Measurements from ENCODE around the gene WTIP.
"Not testable (repeated sequence)": the region's sequence is repeated elsewhere in the genome, so short reads cannot be mapped to it uniquely, and the experiment has no call there.

The WTIP gene

DNA sequence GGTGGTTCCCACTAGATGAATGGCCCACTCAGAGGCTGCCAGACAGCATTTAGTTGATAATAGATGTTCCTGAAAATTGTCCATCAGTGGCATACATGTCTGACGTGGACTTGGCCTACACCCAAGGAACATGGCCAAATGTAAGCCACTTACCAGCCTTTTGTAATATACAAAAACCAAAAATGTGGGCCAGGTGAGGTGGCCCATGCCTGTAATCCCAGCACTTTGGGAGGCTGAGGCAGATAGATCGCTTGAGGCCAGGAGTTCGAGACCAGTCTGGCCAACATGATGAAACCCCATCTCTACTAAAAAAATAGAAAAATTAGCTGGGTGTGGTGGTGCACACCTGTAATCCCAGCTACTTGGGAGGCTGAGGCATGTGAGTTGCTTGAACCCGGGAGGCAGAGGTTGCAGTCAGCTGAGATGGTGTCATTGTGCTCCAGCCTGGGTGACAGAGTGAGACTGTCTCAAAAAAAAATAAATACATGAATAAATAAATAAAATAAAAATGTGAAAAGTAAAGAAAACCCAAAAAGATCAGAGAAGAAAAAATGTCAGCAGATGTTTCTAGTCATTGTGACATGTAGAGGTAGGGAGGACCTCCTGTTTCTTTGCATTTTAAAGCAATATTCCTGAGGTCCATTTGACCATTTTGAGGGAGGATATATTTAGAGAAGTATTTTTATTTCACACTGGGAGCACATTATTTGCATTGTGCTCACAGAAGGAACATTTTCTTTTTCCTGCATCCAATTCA, 7.1 kb upstream of the WTIP start:
- H3K4me3 ChIP-seq (ENCODE audit: low read length): no peak overlapping the region
- DNase-seq (ENCODE audit: low read depth): no peak
- TF ChIP-seq, protein P1, sequence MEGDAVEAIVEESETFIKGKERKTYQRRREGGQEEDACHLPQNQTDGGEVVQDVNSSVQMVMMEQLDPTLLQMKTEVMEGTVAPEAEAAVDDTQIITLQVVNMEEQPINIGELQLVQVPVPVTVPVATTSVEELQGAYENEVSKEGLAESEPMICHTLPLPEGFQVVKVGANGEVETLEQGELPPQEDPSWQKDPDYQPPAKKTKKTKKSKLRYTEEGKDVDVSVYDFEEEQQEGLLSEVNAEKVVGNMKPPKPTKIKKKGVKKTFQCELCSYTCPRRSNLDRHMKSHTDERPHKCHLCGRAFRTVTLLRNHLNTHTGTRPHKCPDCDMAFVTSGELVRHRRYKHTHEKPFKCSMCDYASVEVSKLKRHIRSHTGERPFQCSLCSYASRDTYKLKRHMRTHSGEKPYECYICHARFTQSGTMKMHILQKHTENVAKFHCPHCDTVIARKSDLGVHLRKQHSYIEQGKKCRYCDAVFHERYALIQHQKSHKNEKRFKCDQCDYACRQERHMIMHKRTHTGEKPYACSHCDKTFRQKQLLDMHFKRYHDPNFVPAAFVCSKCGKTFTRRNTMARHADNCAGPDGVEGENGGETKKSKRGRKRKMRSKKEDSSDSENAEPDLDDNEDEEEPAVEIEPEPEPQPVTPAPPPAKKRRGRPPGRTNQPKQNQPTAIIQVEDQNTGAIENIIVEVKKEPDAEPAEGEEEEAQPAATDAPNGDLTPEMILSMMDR (conservative IDR thresholded peaks at IDR 0.05; ENCODE audit: low read depth, low read length): no peak

DNA sequence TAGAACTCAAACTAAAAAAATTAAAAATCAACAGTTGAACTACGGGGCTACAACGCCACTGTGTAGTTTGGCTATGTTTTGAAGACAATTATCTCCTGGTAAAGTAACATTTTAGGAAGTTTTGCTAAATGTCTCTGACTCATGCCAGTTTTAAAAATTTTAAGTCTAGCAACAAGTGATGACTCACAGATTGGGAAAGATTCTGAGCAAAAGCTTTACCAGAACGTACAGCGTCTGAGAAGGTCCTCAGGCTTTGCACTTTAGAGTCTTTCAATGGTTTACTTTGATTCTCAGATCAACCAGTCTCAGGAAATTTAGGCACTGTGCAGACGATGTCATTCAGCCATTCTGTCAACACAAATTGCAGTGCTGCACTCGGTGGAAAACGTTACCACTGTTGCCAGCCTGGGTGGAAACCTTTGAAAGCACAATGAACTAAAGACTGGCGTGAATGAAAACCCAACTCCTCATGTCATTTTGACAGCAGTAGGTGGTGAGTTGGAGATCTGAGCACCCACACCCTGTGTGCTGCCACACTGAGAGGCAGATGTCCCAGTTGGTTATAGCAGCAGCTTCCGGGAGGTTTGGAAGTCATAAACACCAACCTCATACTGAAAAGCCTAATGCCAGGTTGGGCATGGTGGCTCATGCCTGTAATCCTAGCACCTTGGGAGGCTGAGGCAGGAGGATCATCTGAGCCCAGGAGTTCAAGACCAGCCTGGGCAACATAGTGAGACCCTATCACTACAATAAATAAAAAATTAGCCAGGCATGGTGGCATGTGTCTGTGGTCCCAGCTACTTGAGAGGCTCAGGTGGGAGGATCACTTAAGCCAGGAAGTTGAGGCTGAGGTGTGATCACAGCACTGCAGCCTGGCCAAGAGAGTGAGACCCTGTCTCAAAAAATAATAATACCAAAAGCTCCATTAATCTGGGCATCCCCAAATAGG, 6.3 kb upstream of the WTIP start:
- no peak overlapping the region for H3K4me3 ChIP-seq (ENCODE audit: low read length)
- TF ChIP-seq, protein P1 (conservative IDR thresholded peaks at IDR 0.05; ENCODE audit: low read depth, low read length): no peak
- peak; percentile 43 for DNase-seq (ENCODE audit: low read depth)

DNA sequence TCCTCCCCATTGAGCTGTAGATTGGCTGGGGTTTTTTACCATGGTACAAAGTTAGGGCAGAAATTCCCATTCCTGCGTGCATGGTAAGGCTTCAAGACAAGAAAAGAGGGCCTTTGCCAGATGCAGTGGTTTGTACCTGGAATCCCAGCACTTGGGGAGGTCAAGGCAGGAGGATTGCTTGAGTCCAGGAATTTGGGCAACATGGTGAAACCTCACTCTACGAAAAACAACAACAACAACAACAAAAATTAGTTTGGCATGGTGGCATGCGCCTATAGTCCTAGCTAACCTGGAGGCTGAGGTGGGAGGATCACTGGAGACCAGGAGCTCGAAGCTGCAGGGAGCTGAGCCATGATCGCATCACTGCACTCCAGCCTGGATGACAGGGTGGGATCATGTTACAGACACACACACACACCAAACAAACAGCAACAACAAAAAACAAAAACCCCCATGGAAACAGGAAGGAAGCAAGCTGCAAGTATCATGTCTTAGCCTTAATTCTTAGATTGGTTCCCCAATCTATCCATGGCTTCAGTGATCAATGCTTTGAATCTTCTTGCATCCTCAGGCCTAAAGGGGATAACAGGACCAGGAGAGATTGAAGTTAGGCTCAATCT, 5.5 kb upstream of the WTIP start:
- TF ChIP-seq, protein P1 (conservative IDR thresholded peaks at IDR 0.05; ENCODE audit: low read depth, low read length): no peak
- no peak overlapping the region for H3K4me3 ChIP-seq (ENCODE audit: low read length)
- DNase-seq (ENCODE audit: low read depth): no peak

DNA sequence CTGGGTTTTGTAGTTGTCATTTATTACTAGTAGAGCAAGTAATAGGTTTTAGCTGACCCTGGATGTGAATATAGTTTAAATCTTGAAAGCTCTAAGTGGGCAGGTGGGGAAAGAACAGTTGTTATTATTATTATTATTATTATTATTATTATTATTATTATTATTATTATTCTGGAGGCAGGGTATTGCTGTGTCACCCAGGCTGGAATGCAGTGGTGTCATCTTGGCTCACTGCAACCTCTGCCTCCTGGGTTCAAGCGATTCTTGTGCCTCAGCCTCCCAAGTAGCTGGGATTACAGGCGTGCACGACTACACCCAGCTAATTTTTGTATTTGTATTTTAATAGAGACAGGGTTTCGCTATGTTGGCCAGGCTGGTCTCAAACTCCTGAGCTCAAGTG, 3.1 kb upstream of the WTIP start:
- not testable (repeated sequence) for H3K4me3 ChIP-seq (ENCODE audit: low read length); DNase-seq (ENCODE audit: low read depth)

DNA sequence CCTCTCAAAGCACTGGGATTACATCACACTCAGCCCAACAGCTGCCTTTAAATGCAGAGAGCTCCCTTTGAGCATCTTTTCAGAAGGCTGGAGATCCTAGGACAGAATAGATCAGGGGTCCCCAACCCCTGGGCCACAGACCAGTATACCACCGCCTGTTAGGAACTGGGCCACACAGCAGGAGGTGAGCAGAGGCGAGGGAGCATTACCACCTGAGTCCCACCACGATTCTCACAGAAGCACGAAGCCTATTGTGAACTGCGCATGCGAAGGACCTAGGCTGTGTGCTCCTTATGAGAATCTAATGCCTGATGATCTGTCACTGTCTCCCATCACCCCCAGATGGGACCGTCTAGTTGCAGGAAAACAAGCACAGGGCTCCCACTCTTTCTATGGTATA, 2.2 kb upstream of the WTIP start:
- H3K4me3 ChIP-seq (ENCODE audit: low read length): no peak overlapping the region
- TF ChIP-seq, protein P1 (conservative IDR thresholded peaks at IDR 0.05; ENCODE audit: low read depth, low read length): no peak
- DNase-seq (ENCODE audit: low read depth): no peak

DNA sequence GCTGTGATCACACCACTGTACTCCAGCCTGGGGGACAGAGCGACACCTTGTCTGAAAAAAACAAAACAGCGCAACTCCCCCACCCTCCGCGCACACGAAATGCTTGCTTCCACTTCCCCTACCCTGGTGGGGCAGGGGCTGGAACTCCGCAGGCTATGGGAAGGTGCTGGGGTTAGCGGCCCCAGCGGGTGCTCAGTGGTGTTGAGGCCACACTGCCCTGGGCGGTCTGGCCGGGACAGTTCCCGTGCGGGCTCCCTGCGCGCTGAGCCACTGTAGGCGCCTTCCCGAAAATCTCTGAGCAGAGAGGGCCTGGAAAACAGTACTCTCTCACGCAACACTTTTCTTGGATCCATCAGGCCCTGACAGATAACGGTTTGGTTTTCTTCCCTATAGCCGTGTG, 1.1 kb upstream of the WTIP start:
- TF ChIP-seq, protein P1 (conservative IDR thresholded peaks at IDR 0.05; ENCODE audit: low read depth, low read length): no peak
- H3K4me3 ChIP-seq (ENCODE audit: low read length): no peak overlapping the region
- DNase-seq (ENCODE audit: low read depth): no peak

DNA sequence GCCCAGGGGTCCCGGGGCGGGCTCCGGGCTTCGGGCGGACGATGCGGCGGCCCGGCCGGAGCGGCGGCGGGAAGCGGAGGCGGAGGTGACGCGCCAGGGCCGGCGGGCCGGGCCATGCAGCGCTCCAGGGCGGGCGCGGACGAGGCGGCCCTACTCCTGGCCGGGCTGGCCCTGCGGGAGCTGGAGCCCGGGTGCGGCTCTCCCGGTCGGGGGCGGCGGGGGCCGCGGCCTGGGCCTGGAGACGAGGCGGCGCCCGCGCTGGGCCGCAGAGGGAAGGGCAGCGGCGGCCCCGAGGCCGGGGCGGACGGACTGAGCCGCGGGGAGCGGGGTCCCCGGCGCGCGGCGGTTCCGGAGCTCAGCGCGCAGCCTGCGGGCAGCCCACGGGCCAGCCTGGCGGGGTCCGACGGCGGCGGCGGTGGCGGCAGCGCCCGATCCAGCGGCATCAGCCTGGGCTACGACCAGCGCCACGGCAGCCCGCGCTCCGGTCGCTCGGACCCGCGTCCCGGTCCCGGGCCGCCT, 362 bp downstream of the WTIP start:
- DNase-seq (ENCODE audit: low read depth): no peak
- peak overlapping the region; percentile 72 for H3K4me3 ChIP-seq (ENCODE audit: low read length)
- TF ChIP-seq, protein P1 (conservative IDR thresholded peaks at IDR 0.05; ENCODE audit: low read depth, low read length): no peak
